Activated CD8-positive, alpha-beta T cell treated with anti-CD3 and anti-CD28 coated beads for 36 hours (primary cell): ENCODE measurements around the gene ERCC2. TPM values are rescaled to one million over a fixed set of nuclear protein-coding genes. Genes with fewer than 3 reads are reported as not detected.

Source experiments
- ATAC-seq: fragments of 200-7000 bp; cut with Tn5 transposase; one replicate; pipeline ENCODE4 v1.10.0; 2021; ENCODE audit warnings: mild to moderate bottlenecking, moderate library complexity
- CTCF ChIA-PET: fragments of 350-600 bp; sonication (Branson Sonifier 250); formaldehyde crosslinking; loops from one replicate; lab custom pipeline; 2021; ENCODE audit warnings: antibody characterized with exemption; lab: Charles Lee
- POLR2A ChIA-PET: fragments of 350-600 bp; sonication (Branson Sonifier 250); formaldehyde crosslinking; loops from one replicate; lab custom pipeline; 2021; ENCODE audit warnings: antibody characterized with exemption; lab: Charles Lee
- DNase-seq: peaks from one replicate; pipeline ENCODE4 v3.0.0-alpha.2; 2020
- H3K27ac Mint-ChIP-seq: one replicate; pipeline ENCODE4 v1.8.0; 2021; ENCODE audit warnings: mild to moderate bottlenecking, mixed read lengths
- H3K27me3 Mint-ChIP-seq: one replicate; pipeline ENCODE4 v1.8.0; 2021; ENCODE audit warnings: mixed read lengths
- H3K36me3 Mint-ChIP-seq: one replicate; pipeline ENCODE4 v1.8.0; 2021; ENCODE audit warnings: low read depth, mixed read lengths
- H3K4me1 Mint-ChIP-seq: one replicate; pipeline ENCODE4 v1.8.0; 2021; ENCODE audit warnings: low read depth, mixed read lengths
- H3K4me3 Mint-ChIP-seq: one replicate; pipeline ENCODE4 v1.8.0; 2021; ENCODE audit warnings: mild to moderate bottlenecking, moderate library complexity, mixed read lengths
- H3K9me3 Mint-ChIP-seq: one replicate; pipeline ENCODE4 v1.8.0; 2021; ENCODE audit warnings: mixed read lengths
- intact Hi-C: fragments of 100-400 bp; cut with micrococcal nuclease; formaldehyde crosslinking; loops from one replicate; pipeline ENCODE4 v1.10.0; 2022
- total RNA-seq, 2 experiments: library from RNA; stranded (reverse); gene quantifications; one replicate each; pipeline ENCODE4 v1.2.3, GENCODE V29; 2021
- TF ChIP-seq, protein P1 (sequence below): fragments of 200-600 bp; IDR thresholded peaks from one replicate; pipeline ENCODE4 v1.8.0; 2022; ENCODE audit warnings: antibody characterized with exemption, mild to moderate bottlenecking

Gene ERCC2
- total RNA-seq, 2 experiments from 2014 or later, result 23.2 to 25.6 TPM

DNA sequence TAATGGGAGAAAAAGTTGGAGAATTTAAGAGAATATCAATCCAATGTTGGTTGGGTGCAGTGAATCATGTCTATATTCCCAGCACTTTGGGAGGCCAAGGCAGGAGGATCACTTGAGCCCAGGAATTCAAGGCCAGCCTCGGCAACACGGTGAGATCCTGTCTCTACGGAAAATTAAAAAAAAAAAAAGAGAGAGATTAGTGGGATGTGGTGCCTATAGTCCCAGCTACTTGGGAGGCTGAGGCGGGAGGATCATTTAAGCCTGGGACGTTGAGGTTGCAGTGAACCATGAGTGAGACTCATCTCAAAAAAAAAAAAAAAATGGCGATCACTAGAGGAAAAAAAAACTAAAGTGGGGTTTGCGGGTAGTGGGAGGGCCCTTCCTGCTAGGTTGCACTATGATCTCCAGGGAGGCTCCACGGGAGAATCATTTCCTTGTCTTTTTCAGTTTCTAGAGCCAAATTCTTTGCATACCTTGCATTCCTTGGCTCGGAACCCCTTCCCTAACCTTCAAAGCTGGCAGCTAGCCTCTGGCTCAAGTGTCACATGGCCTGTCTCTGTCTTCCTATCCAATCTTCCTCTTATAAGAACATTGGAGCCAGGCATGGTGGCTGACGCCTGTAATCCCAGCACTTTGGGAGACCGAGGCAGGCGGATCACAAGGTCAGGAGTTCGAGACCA is 5.8 kb upstream of the ERCC2 start:
- no peaks in the 10 kb centered on the region for H3K36me3 Mint-ChIP-seq
- no peak overlapping the region for H3K4me3 Mint-ChIP-seq
- H3K4me1 Mint-ChIP-seq, result no peaks in the 10 kb centered on the region
- H3K27me3 Mint-ChIP-seq, result no peaks in the 10 kb centered on the region
- ChIA-PET CTCF (no interaction called here), POLR2A (interaction anchor here (1.5 kb wide), 1 partner anchor 19 kb away, joined by 3 read pairs; no protein-coding TSS in a partner anchor)
- DNase-seq (no peak), ATAC-seq (no peak)
- TF ChIP-seq, protein P1, sequence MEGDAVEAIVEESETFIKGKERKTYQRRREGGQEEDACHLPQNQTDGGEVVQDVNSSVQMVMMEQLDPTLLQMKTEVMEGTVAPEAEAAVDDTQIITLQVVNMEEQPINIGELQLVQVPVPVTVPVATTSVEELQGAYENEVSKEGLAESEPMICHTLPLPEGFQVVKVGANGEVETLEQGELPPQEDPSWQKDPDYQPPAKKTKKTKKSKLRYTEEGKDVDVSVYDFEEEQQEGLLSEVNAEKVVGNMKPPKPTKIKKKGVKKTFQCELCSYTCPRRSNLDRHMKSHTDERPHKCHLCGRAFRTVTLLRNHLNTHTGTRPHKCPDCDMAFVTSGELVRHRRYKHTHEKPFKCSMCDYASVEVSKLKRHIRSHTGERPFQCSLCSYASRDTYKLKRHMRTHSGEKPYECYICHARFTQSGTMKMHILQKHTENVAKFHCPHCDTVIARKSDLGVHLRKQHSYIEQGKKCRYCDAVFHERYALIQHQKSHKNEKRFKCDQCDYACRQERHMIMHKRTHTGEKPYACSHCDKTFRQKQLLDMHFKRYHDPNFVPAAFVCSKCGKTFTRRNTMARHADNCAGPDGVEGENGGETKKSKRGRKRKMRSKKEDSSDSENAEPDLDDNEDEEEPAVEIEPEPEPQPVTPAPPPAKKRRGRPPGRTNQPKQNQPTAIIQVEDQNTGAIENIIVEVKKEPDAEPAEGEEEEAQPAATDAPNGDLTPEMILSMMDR, result no peak
- H3K9me3 Mint-ChIP-seq, result no peaks in the 10 kb centered on the region
- no peak overlapping the region for H3K27ac Mint-ChIP-seq
- intact Hi-C loops, result no loop called here

DNA sequence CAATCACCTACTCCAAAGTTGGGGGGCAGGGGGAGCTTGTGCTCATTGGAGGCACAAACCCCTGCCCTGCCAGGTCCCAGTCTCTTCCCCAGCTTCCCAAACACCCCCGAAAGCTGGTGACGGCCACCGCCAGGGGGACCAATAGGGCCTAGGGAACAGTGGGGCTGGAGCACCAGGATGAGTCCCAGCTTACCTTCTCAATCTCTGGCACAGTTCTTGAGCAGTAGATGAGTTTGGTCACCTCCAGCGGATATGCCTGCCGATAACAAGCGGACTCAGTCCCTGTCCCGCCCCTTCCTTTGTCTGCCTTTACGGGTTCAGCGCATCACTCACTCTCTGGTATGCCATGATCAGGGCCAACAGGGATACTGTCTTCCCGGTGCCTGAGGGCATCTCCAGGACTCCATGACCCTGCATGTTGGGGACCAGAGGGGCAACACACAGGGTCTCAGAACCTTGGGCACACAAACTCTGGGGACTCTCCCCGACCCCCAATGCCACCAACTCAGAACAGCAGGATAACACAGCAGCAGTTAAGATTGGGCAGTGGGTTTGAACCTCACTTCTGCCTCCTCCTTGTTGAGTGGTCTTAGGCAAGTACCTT is 1.5 kb downstream of the ERCC2 start:
- Mint-ChIP-seq H3K27me3 (no peaks in the 10 kb centered on the region), H3K9me3 (no peaks in the 10 kb centered on the region), H3K4me1 (peaks cover 14% of the 10 kb centered on the region), H3K27ac (no peak overlapping the region), H3K36me3 (peaks cover 1% of the 10 kb centered on the region), H3K4me3 (peak overlapping the region; percentile 44)
- POLR2A ChIA-PET, result interaction anchor here (0.7 kb wide), 1 partner anchor 323 kb away, joined by 3 read pairs; no protein-coding TSS in a partner anchor
- intact Hi-C loops, result no loop called here
- ATAC-seq (no peak), DNase-seq (no peak)
- TF ChIP-seq, protein P1, result no peak
- CTCF ChIA-PET, result interaction anchor here (1.3 kb wide), 1 partner anchor 30 kb away, joined by 5 read pairs; no protein-coding TSS in a partner anchor

DNA sequence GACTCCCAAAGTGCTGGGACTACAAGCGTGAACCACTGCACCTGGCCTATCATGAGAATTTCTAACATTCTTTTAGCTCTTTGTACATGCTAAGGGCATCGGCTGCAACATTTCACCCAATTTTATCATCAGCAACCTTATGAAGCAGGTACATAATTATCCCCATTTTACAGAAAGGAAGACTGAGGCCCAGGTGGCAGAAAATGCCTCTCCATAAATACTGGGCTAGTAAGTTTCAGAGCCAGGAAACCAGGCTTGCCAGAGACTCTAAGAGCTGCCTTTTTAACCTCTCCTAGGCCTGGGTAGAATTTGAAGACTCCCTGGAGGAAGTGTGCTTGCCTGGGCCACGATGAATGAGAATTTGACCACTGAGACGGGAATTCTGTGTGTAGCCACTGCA is 2.2 kb downstream of the ERCC2 start:
- POLR2A ChIA-PET, result interaction anchor here (0.7 kb wide), 1 partner anchor 324 kb away, joined by 3 read pairs; no protein-coding TSS in a partner anchor

DNA sequence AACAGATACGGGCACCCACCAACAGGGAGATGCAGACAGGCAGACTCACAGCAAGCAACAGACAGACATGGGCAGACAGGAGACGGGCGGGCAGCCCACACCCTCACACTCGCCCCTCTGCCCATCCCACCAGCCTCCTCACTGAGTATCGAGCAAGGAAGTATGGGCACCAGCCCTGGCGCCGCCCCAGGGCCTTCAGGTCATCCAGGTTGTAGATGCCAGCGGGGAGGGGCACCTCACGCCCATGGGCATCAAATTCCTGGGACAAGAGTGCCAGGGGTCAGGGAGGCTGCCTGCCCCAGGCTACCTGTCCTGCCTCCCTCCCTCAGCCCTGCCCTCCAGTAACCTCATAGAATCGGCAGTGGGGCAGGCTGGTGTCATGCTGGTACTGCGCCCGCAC is 5.7 kb downstream of the ERCC2 start:
- intact Hi-C loops, result no loop called here
- CTCF ChIA-PET, result no interaction called here
- ATAC-seq (no peak), DNase-seq (no peak)
- no peak overlapping the region for H3K4me3 Mint-ChIP-seq
- TF ChIP-seq, protein P1, result no peak
- peaks cover 11% of the 10 kb centered on the region for H3K4me1 Mint-ChIP-seq
- H3K9me3 Mint-ChIP-seq, result no peaks in the 10 kb centered on the region
- no peaks in the 10 kb centered on the region for H3K27me3 Mint-ChIP-seq
- peaks cover 4% of the 10 kb centered on the region for H3K36me3 Mint-ChIP-seq
- no peak overlapping the region for H3K27ac Mint-ChIP-seq
- POLR2A ChIA-PET, result no interaction called here

More for the DNA sequence above, 2.2 kb downstream of the ERCC2 start:
- Mint-ChIP-seq H3K27ac (no peak overlapping the region), H3K4me3 (no peak overlapping the region), H3K4me1 (peaks cover 14% of the 10 kb centered on the region), H3K27me3 (no peaks in the 10 kb centered on the region), H3K9me3 (no peaks in the 10 kb centered on the region), H3K36me3 (peaks cover 1% of the 10 kb centered on the region)
- ATAC-seq (no peak), DNase-seq (no peak)
- CTCF ChIA-PET, result interaction anchor here (1.3 kb wide), 1 partner anchor 29 kb away, joined by 5 read pairs; no protein-coding TSS in a partner anchor
- intact Hi-C loops, result no loop called here
- TF ChIP-seq, protein P1, result no peak
